Ectodermal cell (in vitro differentiated cells): Measurements from ENCODE around the gene RAB11FIP3.

Source experiments
- H3K27ac ChIP-seq: 2 replicates; pipeline ENCODE4 v1.7.0; 2013; ENCODE audit warnings: mild to moderate bottlenecking, low read depth, low read length; ENCODE audit not compliant: insufficient read depth, poor library complexity, severe bottlenecking
- H3K27me3 ChIP-seq: 2 replicates; pipeline ENCODE4 v1.7.0; 2013; ENCODE audit warnings: mild to moderate bottlenecking, low read length; ENCODE audit not compliant: insufficient read depth, control insufficient read depth, poor library complexity, severe bottlenecking
- H3K36me3 ChIP-seq: one replicate; pipeline ENCODE4 v1.7.0; 2013; ENCODE audit warnings: low read length; ENCODE audit not compliant: control insufficient read depth, insufficient read depth
- H3K4me1 ChIP-seq: one replicate; pipeline ENCODE4 v1.7.0; 2013; ENCODE audit warnings: low read length; ENCODE audit not compliant: control insufficient read depth, insufficient read depth
- H3K4me3 ChIP-seq: 2 replicates; pipeline ENCODE4 v1.7.0; 2013; ENCODE audit warnings: low read depth, low read length, control low read depth; ENCODE audit not compliant: insufficient read depth
- H3K9me3 ChIP-seq: 2 replicates; pipeline ENCODE4 v1.7.0; 2013; ENCODE audit warnings: mild to moderate bottlenecking, low read length, moderate library complexity; ENCODE audit not compliant: control insufficient read depth
- WGBS, 2 experiments: methylation state at CpG; one replicate each; pipeline ENCODE4 v1.1.7; 2013; ENCODE audit warnings: missing lambda C conversion rate in 2 of 2; 5-methylcytosine and 5-hydroxymethylcytosine counted together

The RAB11FIP3 gene

DNA sequence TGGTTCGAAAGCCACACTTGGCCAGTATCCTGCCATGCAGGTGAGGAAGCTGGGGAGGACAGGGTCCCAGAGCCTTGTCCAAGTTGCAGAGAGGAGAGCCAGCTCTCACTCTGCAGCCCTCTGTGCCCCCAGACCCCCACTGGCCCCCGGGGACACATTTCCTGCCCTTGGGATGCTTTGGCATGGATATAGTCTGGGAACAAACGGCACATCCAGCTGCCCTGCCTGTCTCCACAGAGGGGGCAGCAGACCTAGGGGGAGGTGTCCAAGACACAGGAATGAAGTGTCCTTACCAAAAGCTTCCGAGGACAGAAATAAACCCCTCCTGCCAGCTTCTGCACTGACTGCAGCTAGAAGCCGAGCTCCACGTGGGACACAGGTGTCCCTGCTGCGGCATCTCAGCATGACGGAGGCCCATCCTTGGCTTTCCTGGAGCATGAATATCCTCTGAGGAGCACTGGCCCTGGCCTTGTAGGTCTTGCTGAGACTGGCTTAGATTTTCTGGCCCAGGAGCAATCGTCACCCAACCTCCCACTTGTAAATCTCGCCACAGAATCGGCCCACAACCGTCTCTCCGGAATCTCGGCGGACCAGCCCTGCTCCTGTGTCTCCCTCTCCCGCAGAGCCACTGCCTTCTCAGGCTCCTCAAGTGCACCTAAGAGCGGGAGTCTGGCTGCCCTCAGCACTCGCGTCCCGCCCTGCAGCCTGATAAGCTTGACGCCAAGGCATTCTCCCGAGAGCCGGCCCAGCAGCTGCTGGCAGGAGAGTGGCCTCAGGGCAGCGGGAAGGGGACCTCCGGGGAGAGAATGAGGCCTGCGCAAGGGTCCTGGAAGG, 100.9 kb downstream of the RAB11FIP3 start:
- no peaks in the 10 kb centered on the region for H3K36me3 ChIP-seq
- H3K27ac ChIP-seq: peak overlapping the region; percentile 65
- H3K4me1 ChIP-seq: peaks cover 23% of the 10 kb centered on the region
- H3K27me3 ChIP-seq: no peaks in the 10 kb centered on the region
- H3K9me3 ChIP-seq: no peaks in the 10 kb centered on the region
- WGBS, 2 experiments: 25 to 26% methylated on average over 26 of the region's 26 CpGs
- H3K4me3 ChIP-seq: peak overlapping the region; percentile 83

DNA sequence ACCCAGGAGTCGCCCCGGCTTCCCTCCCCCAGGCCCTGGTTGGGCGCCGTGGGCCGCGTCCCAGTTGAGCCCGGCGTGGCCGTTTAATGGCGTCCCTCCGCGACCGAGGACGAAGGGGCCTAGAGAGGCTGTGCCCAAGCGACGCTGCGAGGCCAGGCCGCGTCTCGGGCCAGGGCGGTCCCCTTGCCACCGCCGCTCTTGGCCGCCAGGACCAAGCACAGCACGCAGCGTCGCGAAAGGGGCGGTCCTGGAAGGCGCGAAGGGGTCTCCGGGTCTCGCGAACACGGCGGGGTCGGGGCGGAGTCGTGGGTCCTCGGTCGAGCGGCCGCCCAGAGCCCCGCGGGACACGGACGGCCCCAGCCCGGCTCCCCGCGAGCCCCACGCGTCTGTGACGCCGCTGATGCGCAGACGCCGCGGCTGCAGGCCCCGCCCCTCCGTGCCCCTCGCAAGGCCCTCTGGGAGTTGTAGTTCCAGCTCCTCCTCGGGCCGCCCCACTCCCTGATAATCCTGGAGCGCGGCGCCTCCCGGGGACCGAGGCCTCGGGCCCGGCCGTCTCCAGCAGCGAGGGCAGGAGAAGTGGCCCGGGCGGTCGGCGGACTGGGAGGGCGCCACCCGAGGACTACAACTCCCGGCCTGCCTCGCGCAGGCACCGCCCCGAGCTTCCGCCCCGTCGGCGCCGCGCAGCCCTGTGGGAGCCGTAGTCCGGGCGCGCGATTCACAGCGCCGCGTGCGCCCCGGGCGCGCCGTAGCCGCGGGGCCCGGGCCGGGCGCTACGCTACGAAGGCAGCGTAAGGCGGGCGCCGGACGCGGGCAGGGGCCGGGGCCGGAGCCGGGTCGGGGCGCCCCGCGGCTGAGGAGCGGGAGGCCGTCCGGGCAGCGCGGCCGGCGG, 101.8 kb downstream of the RAB11FIP3 start, which contains the start of gene CAPN15:
Gene CAPN15, plus strand, starts transcription at position 698 of the 889 bp plus-strand sequence. CDS start 19,127 bp downstream, outside the sequence.
- peak within 1 kb of the TSS; percentile 83 for H3K4me3 ChIP-seq
- H3K27ac ChIP-seq: peak within 1 kb of the TSS; percentile 76
- H3K27me3 ChIP-seq: no peaks in the 10 kb centered on the region
- peaks cover 23% of the 10 kb centered on the region for H3K4me1 ChIP-seq
- no peaks in the 10 kb centered on the region for H3K36me3 ChIP-seq
- 0% methylated on average over 129 of the region's 129 CpGs for WGBS, 2 experiments
- no peaks in the 10 kb centered on the region for H3K9me3 ChIP-seq

DNA sequence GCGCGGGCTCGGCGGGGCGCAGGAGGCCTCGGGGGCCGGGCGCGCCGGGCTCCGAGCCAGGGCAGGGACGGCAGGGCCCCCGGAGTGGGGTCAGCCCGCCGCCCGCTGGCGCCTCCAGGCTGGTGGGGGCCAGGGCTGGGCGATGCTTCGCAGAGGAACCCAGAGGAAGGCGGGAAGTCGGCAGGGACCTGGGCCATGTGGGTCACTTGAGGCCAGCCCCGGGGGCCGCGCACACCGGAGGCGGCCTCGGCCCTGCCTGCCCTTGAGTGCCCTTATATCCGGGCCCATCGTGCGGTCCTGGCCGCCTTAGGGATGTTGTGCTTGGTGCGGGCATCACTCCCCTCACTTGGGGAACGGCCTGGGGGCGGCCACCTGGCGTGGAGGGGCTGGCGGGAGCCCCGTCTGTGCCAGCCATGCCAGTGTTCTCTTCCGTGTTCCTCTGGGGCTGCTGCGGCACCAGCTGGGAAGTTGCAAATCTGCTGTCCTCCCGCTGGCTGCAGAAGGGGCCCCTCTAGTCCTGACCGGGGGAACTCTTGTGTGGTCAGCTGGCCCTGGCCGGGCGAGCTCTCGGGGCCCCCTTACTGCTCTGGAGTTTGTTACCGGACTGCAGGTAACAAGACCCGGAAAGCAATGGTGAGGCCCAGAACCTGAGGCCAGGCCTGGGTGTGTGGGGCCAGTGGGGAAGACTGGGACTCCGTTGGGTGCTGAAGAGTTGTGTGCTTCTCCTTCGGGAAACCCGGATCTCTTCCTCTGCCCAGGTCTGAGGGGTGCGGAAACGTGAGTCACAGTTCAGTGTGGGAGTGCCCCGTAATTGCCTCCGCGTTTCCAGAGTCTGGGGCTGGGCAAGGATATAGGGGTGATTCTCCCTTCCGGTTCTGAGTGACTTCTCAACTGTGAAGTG, 102.9 kb downstream of the RAB11FIP3 start:
- Histone ChIP-seq H3K27ac (no peak overlapping the region), H3K36me3 (no peaks in the 10 kb centered on the region), H3K4me1 (peaks cover 26% of the 10 kb centered on the region), H3K4me3 (peak overlapping the region; percentile 51), H3K9me3 (no peaks in the 10 kb centered on the region), H3K27me3 (no peaks in the 10 kb centered on the region)
- WGBS, 2 experiments: 10 to 12% methylated on average over 55 of the region's 55 CpGs

DNA sequence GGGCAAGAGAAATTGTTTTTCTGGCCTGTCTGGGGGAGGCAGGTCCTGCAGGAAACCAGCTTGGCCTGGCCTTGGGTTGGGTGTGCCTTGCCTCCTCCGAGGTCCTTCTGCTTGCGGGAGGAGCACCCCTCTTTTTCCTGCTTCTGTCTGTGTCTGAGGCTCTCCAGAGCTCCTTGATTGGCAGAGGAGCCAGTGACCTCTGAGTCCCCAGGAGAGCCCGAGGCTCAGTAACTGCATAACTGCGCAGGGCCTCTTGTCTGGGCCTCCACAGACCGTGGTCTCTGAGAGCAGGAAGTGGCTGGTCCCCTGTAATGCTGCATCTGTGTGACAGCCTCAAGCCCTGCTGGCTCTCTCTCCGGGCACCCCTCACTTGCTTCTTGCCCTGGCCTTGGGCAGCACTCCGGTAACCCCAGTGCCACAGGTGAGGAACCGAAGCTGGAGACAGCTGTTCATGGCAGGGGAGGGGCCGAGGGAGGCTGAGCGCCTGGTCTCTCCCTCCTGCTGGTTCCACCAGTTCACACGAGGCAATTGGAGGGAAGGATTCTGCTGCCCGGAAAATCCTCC, 103.6 kb downstream of the RAB11FIP3 start:
- no peaks in the 10 kb centered on the region for H3K27me3 ChIP-seq
- H3K36me3 ChIP-seq: no peaks in the 10 kb centered on the region
- H3K27ac ChIP-seq: no peak overlapping the region
- WGBS, 2 experiments: 80 to 82% methylated on average over 12 of the region's 12 CpGs
- H3K9me3 ChIP-seq: no peaks in the 10 kb centered on the region
- H3K4me1 ChIP-seq: peaks cover 31% of the 10 kb centered on the region
- peak overlapping the region; percentile 51 for H3K4me3 ChIP-seq

DNA sequence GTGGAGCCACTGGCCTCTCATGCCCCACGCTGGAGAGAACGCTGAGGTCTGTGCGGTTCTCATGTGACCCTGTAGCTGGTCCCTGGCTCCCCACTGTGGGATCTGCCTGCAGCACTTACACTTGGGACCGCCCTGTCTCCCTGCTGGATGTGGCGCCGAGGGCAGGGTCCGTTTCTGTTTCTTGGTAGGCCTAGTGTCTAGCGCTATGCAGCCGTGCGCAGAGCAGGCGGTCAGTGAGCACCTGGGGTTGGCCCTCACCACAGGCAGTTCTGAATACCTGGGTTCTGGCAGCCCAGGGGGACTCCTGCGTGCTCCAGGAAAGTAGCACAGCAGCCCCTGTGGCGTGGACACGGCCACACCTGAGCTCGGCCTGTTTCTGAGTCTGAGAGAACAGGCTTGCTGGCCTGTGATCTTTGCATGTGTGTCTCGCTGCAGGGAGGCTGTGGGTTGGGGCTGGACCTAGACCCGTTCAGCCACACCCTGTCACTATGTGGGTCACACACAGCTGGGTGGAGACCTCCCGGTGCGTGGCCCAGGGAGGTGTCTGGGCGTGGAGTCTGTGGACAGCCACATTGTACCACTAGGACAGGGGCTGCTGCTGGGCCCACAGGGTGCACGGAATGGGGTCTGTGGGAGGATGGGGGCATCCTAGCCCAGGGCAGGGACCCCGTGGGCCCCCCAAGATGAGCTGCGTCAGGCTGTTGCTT, 104.8 kb downstream of the RAB11FIP3 start:
- Histone ChIP-seq H3K9me3 (no peaks in the 10 kb centered on the region), H3K4me3 (no peak overlapping the region), H3K36me3 (no peaks in the 10 kb centered on the region), H3K4me1 (peaks cover 31% of the 10 kb centered on the region), H3K27ac (no peak overlapping the region), H3K27me3 (no peaks in the 10 kb centered on the region)
- WGBS, 2 experiments: 91% methylated on average over 23 of the region's 23 CpGs

DNA sequence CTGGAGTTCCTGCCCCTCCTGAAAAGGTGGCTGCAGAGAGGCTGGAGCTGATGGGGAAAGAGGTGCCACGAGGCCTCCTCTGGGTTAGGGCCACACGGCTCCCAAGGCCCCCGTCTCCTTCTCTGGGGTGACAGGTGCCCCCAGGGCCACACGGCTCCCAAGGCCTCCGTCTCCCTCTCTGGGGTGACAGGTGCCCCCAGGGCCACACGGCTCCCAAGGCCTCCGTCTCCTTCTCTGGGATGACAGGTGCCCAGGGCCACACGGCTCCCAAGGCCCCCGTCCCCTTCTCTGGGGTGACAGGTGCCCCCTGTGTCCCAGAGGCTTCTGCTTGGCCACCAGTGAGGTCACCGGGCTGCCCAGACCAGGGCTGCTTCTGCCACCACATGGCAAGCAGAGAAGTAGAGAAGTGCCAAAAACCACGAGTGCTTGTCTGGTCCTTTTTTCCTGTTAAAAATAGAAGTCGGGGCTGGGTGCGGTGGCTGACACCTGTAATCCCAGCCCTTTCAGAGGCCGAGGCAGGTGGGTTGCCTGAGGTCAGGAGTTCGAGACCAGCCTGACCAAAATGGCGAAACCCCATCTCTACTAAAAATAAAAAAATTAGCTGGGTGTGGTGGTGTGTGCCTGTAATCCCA, 106.2 kb downstream of the RAB11FIP3 start:
- Histone ChIP-seq H3K27me3 (no peaks in the 10 kb centered on the region), H3K4me3 (no peak overlapping the region), H3K9me3 (no peaks in the 10 kb centered on the region), H3K4me1 (peaks cover 25% of the 10 kb centered on the region), H3K27ac (no peak overlapping the region), H3K36me3 (no peaks in the 10 kb centered on the region)
- WGBS, 2 experiments: 93% methylated on average over 15 to 16 of the region's 16 CpGs

DNA sequence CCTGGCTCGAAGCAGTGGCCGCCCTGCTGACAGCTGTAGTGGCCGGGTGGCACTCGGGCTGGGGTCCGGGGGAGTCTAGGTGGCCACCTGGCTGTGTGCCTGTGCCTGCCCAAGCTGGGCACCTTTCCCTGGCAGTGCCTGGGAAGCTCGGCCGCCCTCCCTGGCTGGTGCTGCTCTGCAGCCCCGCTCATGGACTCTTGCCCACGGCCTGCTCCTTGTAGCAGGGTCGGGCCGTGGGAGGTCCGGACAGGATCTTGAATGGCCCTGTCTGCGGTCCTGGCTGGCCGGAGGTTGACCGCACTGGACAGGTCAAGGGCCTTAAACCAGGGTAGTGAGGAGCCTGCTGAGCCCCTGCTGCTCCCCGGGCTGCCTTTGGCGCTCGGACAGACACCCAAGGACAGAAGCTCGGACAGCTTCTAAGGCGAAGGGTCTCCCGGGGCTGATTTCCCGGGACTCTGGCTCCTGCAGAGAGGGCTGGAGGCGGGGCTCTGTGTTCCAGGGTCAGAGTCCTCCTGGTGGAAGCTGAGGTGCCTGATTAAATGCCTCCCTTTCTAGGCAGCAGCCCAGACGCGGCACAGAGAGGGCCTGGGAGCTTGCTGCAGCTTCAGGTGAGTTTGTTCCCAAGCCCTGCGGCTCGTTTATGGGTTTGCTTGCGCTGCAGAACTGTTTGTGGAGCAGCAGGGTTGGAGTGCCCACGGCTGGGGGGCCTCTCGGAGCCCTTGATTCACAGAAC, 108.1 kb downstream of the RAB11FIP3 start:
- H3K4me1 ChIP-seq: peaks cover 23% of the 10 kb centered on the region
- H3K9me3 ChIP-seq: no peaks in the 10 kb centered on the region
- 81 to 83% methylated on average over 30 of the region's 30 CpGs for WGBS, 2 experiments
- H3K27me3 ChIP-seq: no peaks in the 10 kb centered on the region
- H3K4me3 ChIP-seq: no peak overlapping the region
- H3K36me3 ChIP-seq: no peaks in the 10 kb centered on the region
- H3K27ac ChIP-seq: no peak overlapping the region

DNA sequence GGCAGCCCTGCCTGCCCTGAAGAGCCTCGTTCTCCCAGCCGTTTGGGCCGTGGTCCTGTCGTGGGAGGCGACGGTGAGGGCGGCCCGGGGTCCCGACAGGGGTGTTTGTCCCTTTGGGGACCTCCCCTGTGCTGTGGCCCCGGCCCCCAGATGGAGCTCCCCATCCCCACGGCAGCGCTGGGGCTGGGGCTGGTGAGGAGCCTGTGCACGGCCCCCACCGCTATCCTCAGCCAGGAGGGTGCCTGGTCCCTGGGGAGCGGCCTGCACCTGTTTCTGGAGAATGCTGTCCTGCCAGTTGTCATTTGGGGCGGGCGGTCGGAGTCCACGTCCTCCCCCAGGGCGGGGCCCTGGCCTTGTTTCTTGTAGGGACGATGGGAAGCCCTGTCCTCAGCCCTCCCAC, 108.7 kb downstream of the RAB11FIP3 start:
- Histone ChIP-seq H3K27ac (no peak overlapping the region), H3K36me3 (no peaks in the 10 kb centered on the region), H3K27me3 (no peaks in the 10 kb centered on the region), H3K4me3 (no peak overlapping the region), H3K4me1 (peaks cover 17% of the 10 kb centered on the region), H3K9me3 (no peaks in the 10 kb centered on the region)
- WGBS, 2 experiments: 92 to 93% methylated on average over 21 of the region's 21 CpGs
